ENCODE measurements around the gene DYTN. TPM values are rescaled to one million over a fixed set of nuclear protein-coding genes. Genes with fewer than 3 reads are reported as not detected.

Gene DYTN
- total RNA-seq, 2 experiments from 2014 or later = not detected

- ATAC-seq (no peak), DNase-seq (no peak)
- no peaks in the 10 kb centered on the region for H3K36me3 Mint-ChIP-seq (ENCODE audit: low read depth)
- CTCF ChIA-PET = no interaction called here
- no peak overlapping the region for H3K27ac Mint-ChIP-seq
- intact Hi-C loops (cut with micrococcal nuclease) = no loop called here
- no peak overlapping the region for H3K4me3 Mint-ChIP-seq
- TF ChIP-seq CTCF (IDR thresholded peaks at IDR 0.05) = no peak
- peaks cover 14% of the 10 kb centered on the region for H3K27me3 Mint-ChIP-seq
- no peaks in the 10 kb centered on the region for H3K4me1 Mint-ChIP-seq (ENCODE audit: low read depth)
- POLR2A ChIA-PET = no interaction called here
- no peaks in the 10 kb centered on the region for H3K9me3 Mint-ChIP-seq
These were observed 4.5 kb downstream of the DYTN start for GRCh38 chr2:206713746-206714145.

GRCh38 chr2:206708286-206708685 is 9.9 kb downstream of the DYTN start:
- intact Hi-C loops (cut with micrococcal nuclease) = no loop called here
- Mint-ChIP-seq H3K9me3 (no peaks in the 10 kb centered on the region), H3K27ac (no peak overlapping the region), H3K4me1 (ENCODE audit: low read depth) (no peaks in the 10 kb centered on the region), H3K27me3 (peaks cover 9% of the 10 kb centered on the region), H3K36me3 (ENCODE audit: low read depth) (no peaks in the 10 kb centered on the region), H3K4me3 (no peak overlapping the region)
- ATAC-seq (no peak), DNase-seq (no peak)
- no peak for TF ChIP-seq CTCF (IDR thresholded peaks at IDR 0.05)
- CTCF ChIA-PET = interaction anchor here (1.4 kb wide), 1 partner anchor 14 kb away, joined by 4 read pairs; no protein-coding TSS in a partner anchor
- POLR2A ChIA-PET = no interaction called here

GRCh38 chr2:206707164-206707701 is 11.0 kb downstream of the DYTN start:
- intact Hi-C loops (cut with micrococcal nuclease) = no loop called here

GRCh38 chr2:206701952-206702605 is 16.1 kb downstream of the DYTN start:
- no peak overlapping the region for H3K27ac Mint-ChIP-seq
- peaks cover 3% of the 10 kb centered on the region for H3K4me1 Mint-ChIP-seq (ENCODE audit: low read depth)
- H3K36me3 Mint-ChIP-seq (ENCODE audit: low read depth) = no peaks in the 10 kb centered on the region
- POLR2A ChIA-PET = no interaction called here
- DNase-seq (no peak), ATAC-seq (no peak)
- CTCF ChIA-PET = interaction anchor here (1.0 kb wide), 1 partner anchor 15 kb away, joined by 3 read pairs; no protein-coding TSS in a partner anchor
- H3K9me3 Mint-ChIP-seq = no peaks in the 10 kb centered on the region
- H3K4me3 Mint-ChIP-seq = no peak overlapping the region
- peaks cover 17% of the 10 kb centered on the region for H3K27me3 Mint-ChIP-seq
- no peak for TF ChIP-seq CTCF (IDR thresholded peaks at IDR 0.05)
- intact Hi-C loops (cut with micrococcal nuclease) = no loop called here

More at GRCh38 chr2:206707164-206707701, 11.0 kb downstream of the DYTN start:
- DNase-seq (no peak), ATAC-seq (no peak)
- TF ChIP-seq CTCF (IDR thresholded peaks at IDR 0.05) = no peak
- no peaks in the 10 kb centered on the region for H3K36me3 Mint-ChIP-seq (ENCODE audit: low read depth)
- no peaks in the 10 kb centered on the region for H3K4me1 Mint-ChIP-seq (ENCODE audit: low read depth)
- POLR2A ChIA-PET = no interaction called here
- H3K27ac Mint-ChIP-seq = no peak overlapping the region
- no peaks in the 10 kb centered on the region for H3K9me3 Mint-ChIP-seq
- no peak overlapping the region for H3K4me3 Mint-ChIP-seq
- H3K27me3 Mint-ChIP-seq = peaks cover 10% of the 10 kb centered on the region
- CTCF ChIA-PET = no interaction called here

GRCh38 chr2:206700156-206700555 is 18.0 kb downstream of the DYTN start:
- intact Hi-C loops (cut with micrococcal nuclease) = no loop called here
- ATAC-seq (no peak), DNase-seq (no peak)
- POLR2A ChIA-PET = interaction anchor here (1.9 kb wide), 1 partner anchor 10 kb away, joined by 4 read pairs; no protein-coding TSS in a partner anchor
- no peak for TF ChIP-seq CTCF (IDR thresholded peaks at IDR 0.05)
- Mint-ChIP-seq H3K36me3 (ENCODE audit: low read depth) (no peaks in the 10 kb centered on the region), H3K27ac (no peak overlapping the region), H3K9me3 (no peaks in the 10 kb centered on the region), H3K27me3 (peaks cover 17% of the 10 kb centered on the region), H3K4me1 (ENCODE audit: low read depth) (peaks cover 3% of the 10 kb centered on the region), H3K4me3 (no peak overlapping the region)
- CTCF ChIA-PET = no interaction called here
